GM23248 (cell line): ENCODE data around the gene ANKS1B. TPM values are rescaled to one million over a fixed set of nuclear protein-coding genes. Genes with fewer than 3 reads are reported as not detected.

Source experiments
- DNase-seq: peaks from one replicate; pipeline ENCODE4 v3.0.0-alpha.2; 2015
- H2AFZ ChIP-seq: fragments of 200-600 bp; sonication (generic); 2 replicates; pipeline ENCODE4 v1.6.1; 2016; ENCODE audit warnings: antibody characterized with exemption
- H3F3A ChIP-seq: fragments of 200-600 bp; sonication (generic); 2 replicates; pipeline ENCODE4 v1.6.1; 2016; ENCODE audit warnings: mild to moderate bottlenecking, antibody characterized with exemption, mixed run types; ENCODE audit not compliant: insufficient read depth
- H3K27ac ChIP-seq: fragments of 200-600 bp; sonication (generic); 2 replicates; pipeline ENCODE4 v1.5.1; 2016; ENCODE audit warnings: mild to moderate bottlenecking
- H3K27me3 ChIP-seq: fragments of 200-600 bp; sonication (generic); replicated peaks from 2 replicates; pipeline ENCODE4 v1.6.1; 2016; ENCODE audit warnings: mild to moderate bottlenecking; ENCODE audit not compliant: insufficient read depth
- H3K36me3 ChIP-seq: fragments of 200-600 bp; sonication (generic); 2 replicates; pipeline ENCODE4 v1.6.1; 2016; ENCODE audit warnings: low read depth, mild to moderate bottlenecking
- H3K4me1 ChIP-seq: fragments of 200-600 bp; sonication (generic); 2 replicates; pipeline ENCODE4 v1.6.1; 2016; ENCODE audit warnings: mild to moderate bottlenecking; ENCODE audit not compliant: insufficient read depth
- H3K4me2 ChIP-seq: fragments of 200-600 bp; sonication (generic); one replicate; pipeline ENCODE4 v1.6.1; 2016; ENCODE audit warnings: mild to moderate bottlenecking; ENCODE audit not compliant: unreplicated experiment
- H3K4me3 ChIP-seq: fragments of 200-600 bp; sonication (generic); 2 replicates; pipeline ENCODE4 v1.5.1; 2016; ENCODE audit warnings: mild to moderate bottlenecking
- H3K79me2 ChIP-seq: fragments of 200-600 bp; sonication (generic); 2 replicates; pipeline ENCODE4 v1.6.1; 2016; ENCODE audit warnings: mild to moderate bottlenecking; ENCODE audit not compliant: insufficient read depth
- H3K9ac ChIP-seq: fragments of 200-600 bp; sonication (generic); 2 replicates; pipeline ENCODE4 v1.6.1; 2016; ENCODE audit warnings: mild to moderate bottlenecking
- H3K9me2 ChIP-seq: fragments of 200-600 bp; sonication (generic); 2 replicates; pipeline ENCODE4 v1.6.1; 2016; ENCODE audit warnings: mixed run types, mild to moderate bottlenecking, moderate library complexity; ENCODE audit not compliant: insufficient read depth
- H3K9me3 ChIP-seq: fragments of 200-600 bp; sonication (generic); one replicate; pipeline ENCODE4 v1.6.1; 2017; ENCODE audit warnings: low read depth
- H4K20me1 ChIP-seq: fragments of 200-600 bp; sonication (generic); 2 replicates; pipeline ENCODE4 v1.6.0; 2016; ENCODE audit not compliant: insufficient read depth
- EZH2 ChIP-seq: fragments of 200-600 bp; sonication (generic); IDR thresholded peaks from 2 replicates; pipeline ENCODE4 v1.6.1; 2018; ENCODE audit warnings: antibody characterized with exemption, mild to moderate bottlenecking; ENCODE audit not compliant: insufficient read depth, poor library complexity, severe bottlenecking
- EZH2phosphoT487 ChIP-seq: fragments of 200-600 bp; sonication (generic); IDR thresholded peaks from 2 replicates; pipeline ENCODE4 v1.6.1; 2018; ENCODE audit warnings: antibody characterized with exemption, moderate library complexity, mild to moderate bottlenecking, low read depth; ENCODE audit not compliant: insufficient read depth
- WGBS, 2 experiments: methylation state at CpG; one replicate each; pipeline ENCODE4 v1.1.6; 2015 to 2017; ENCODE audit warnings: low lambda C conversion rate in 2 of 2, low coverage in 1 of 2; ENCODE audit errors: missing lambda C conversion rate in 2 of 2; 5-methylcytosine and 5-hydroxymethylcytosine counted together
- in situ Hi-C: fragments of 300-500 bp; cut with MboI; formaldehyde crosslinking; loops from 2 replicates; pipeline ENCODE4 v1.15.0; 2020
- polyA plus RNA-seq: library from polyadenylated mRNA; unstranded; fragments of >200 nt; fragmentation: Nextera tagmentation; extraction: Ambion mirVana; gene quantifications from 2 replicates; pipeline ENCODE4 v1.2.1, GENCODE V29; 2016
- total RNA-seq: library from RNA; depleted of rRNA; stranded (reverse); fragments of >200 nt; shearing (Covaris generic); gene quantifications from 2 replicates; pipeline ENCODE4 v1.2.3, GENCODE V29; 2014

ANKS1B gene
- total and polyA plus RNA-seq, 2 experiments from 2014 or later: not detected

- Histone ChIP-seq H3K36me3 (no peaks in the 10 kb centered on the region), H3K4me1 (no peaks in the 10 kb centered on the region), H3K79me2 (no peaks in the 10 kb centered on the region), H3K4me3 (no peak overlapping the region), H3K4me2 (no peak overlapping the region), H4K20me1 (no peaks in the 10 kb centered on the region), H3K9me2 (no peaks in the 10 kb centered on the region), H3K27ac (no peak overlapping the region), H2AFZ (no peak overlapping the region), H3F3A (no peaks in the 10 kb centered on the region), H3K27me3 (peaks cover 8% of the 10 kb centered on the region), H3K9ac (no peak overlapping the region), H3K9me3 (no peaks in the 10 kb centered on the region)
- DNase-seq: peak; percentile 11
- no peak for TF ChIP-seq EZH2
- TF ChIP-seq EZH2phosphoT487: no peak
- 19 to 28% methylated on average over 4 of the region's 4 CpGs for WGBS, 2 experiments
- in situ Hi-C loops: no loop called here
These were observed 7.2 kb downstream of the ANKS1B start for GRCh38 chr12:99977550-99977949.

DNA sequence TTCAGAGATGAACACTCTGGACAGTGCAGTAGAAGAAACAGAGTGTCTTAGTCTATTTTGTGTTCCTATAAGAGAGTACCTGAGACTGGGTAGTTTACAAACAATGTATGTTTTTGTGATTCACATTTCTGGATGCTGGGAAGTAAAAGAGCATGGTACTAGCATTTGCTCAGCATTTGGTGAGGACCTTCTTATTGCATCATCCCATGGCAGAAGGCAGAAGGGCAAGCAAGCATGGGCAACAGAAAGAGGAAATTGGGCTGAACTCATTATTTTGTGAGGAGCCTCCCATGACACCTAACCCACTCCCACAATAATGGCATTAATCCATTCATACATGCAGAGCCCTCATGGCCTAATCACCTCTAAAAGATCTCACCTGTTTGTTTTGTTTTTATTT lies 8.0 kb downstream of the ANKS1B start:
- Histone ChIP-seq H3K9ac (no peak overlapping the region), H3K9me3 (no peaks in the 10 kb centered on the region), H3K27ac (no peak overlapping the region), H3K4me3 (no peak overlapping the region), H4K20me1 (no peaks in the 10 kb centered on the region), H2AFZ (no peak overlapping the region), H3K79me2 (no peaks in the 10 kb centered on the region), H3K9me2 (no peaks in the 10 kb centered on the region), H3K4me1 (no peaks in the 10 kb centered on the region), H3F3A (no peaks in the 10 kb centered on the region), H3K27me3 (peaks cover 2% of the 10 kb centered on the region), H3K36me3 (no peaks in the 10 kb centered on the region), H3K4me2 (no peak overlapping the region)
- TF ChIP-seq EZH2 (no peak), EZH2phosphoT487 (no peak)
- in situ Hi-C loops: no loop called here
- no peak for DNase-seq

GRCh38 chr12:99975321-99975720 lies 9.4 kb downstream of the ANKS1B start:
- H4K20me1 ChIP-seq: no peaks in the 10 kb centered on the region
- in situ Hi-C loops: no loop called here
- TF ChIP-seq EZH2 (no peak), EZH2phosphoT487 (no peak)
- no peak overlapping the region for H3K9ac ChIP-seq
- H3K9me2 ChIP-seq: no peaks in the 10 kb centered on the region
- no peak overlapping the region for H3K4me3 ChIP-seq
- DNase-seq: no peak
- no peaks in the 10 kb centered on the region for H3K79me2 ChIP-seq
- no peak overlapping the region for H3K4me2 ChIP-seq
- H2AFZ ChIP-seq: no peak overlapping the region
- no peaks in the 10 kb centered on the region for H3F3A ChIP-seq
- no peaks in the 10 kb centered on the region for H3K27me3 ChIP-seq
- no peaks in the 10 kb centered on the region for H3K36me3 ChIP-seq
- H3K9me3 ChIP-seq: no peaks in the 10 kb centered on the region
- 76 to 84% methylated on average over 2 of the region's 2 CpGs for WGBS, 2 experiments
- no peaks in the 10 kb centered on the region for H3K4me1 ChIP-seq
- H3K27ac ChIP-seq: no peak overlapping the region

DNA sequence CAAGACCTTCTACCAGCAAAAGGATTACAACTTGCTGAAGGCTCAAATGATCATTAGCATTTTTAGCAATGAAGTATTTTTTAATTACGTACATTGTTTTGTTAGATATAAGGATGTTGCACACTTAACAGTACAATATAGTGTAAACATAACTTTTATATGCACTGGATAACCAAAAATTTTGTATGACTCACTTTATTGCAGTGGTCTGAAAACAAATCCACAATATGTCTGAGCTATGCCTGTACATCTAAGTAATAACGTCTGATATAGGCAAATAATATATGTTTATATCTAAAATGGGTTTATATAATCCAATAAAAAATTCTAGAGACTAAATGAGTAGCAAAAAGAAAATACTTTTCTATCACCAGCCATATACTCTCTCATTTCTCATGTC lies 10.6 kb downstream of the ANKS1B start:
- no peak for DNase-seq
- Histone ChIP-seq H3K36me3 (no peaks in the 10 kb centered on the region), H3K4me2 (no peak overlapping the region), H3K27me3 (no peaks in the 10 kb centered on the region), H3K79me2 (no peaks in the 10 kb centered on the region), H4K20me1 (no peaks in the 10 kb centered on the region), H3F3A (no peaks in the 10 kb centered on the region), H2AFZ (no peak overlapping the region), H3K9me3 (no peaks in the 10 kb centered on the region), H3K4me1 (no peaks in the 10 kb centered on the region), H3K27ac (no peak overlapping the region), H3K9ac (no peak overlapping the region), H3K9me2 (no peaks in the 10 kb centered on the region), H3K4me3 (no peak overlapping the region)
- TF ChIP-seq EZH2: no peak
- TF ChIP-seq EZH2phosphoT487: no peak
- in situ Hi-C loops: no loop called here
- WGBS, 2 experiments: 71 to 85% methylated on average over 2 of the region's 2 CpGs

DNA sequence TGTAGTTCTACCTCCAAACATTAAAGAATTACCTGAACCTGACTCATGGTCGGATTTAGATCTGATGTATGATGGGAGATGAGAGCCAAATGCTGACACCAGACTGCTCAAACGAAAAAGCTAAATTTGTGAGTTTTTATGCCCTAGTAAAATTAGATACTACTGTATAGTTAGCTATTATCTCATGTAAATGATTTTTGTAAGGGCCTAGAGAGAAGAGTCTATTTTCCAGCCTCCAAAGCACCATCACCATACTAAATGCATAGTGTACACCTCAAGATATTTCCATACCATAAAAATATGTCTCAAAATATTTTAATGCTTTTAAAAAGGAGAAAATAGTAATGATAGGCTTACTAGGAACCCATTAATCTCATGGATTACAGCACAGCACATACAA lies 18.3 kb downstream of the ANKS1B start:
- Histone ChIP-seq H3K27ac (no peak overlapping the region), H3F3A (no peaks in the 10 kb centered on the region), H3K9me3 (no peaks in the 10 kb centered on the region), H3K27me3 (peaks cover 2% of the 10 kb centered on the region; the same call in 1 of the 2 replicates), H3K9me2 (no peaks in the 10 kb centered on the region), H3K79me2 (no peaks in the 10 kb centered on the region), H3K36me3 (no peaks in the 10 kb centered on the region), H4K20me1 (no peaks in the 10 kb centered on the region), H3K4me3 (no peak overlapping the region), H3K4me1 (no peaks in the 10 kb centered on the region), H3K4me2 (no peak overlapping the region), H2AFZ (no peak overlapping the region), H3K9ac (no peak overlapping the region)
- 20 to 29% methylated on average over 2 of the region's 2 CpGs for WGBS, 2 experiments
- TF ChIP-seq EZH2 (no peak), EZH2phosphoT487 (no peak)
- in situ Hi-C loops: no loop called here
- DNase-seq: no peak
